Effector memory CD8-positive, alpha-beta T cell (primary cell): ENCODE data around the gene RAB22A.

Experiments used
- ATAC-seq: fragments of 150-1000 bp; cut with Tn5 transposase; replicated peaks from 2 replicates; pipeline ENCODE4 v1.10.0; 2021; ENCODE audit warnings: mild to moderate bottlenecking, moderate library complexity
- DNase-seq, 3 experiments: peaks; one replicate each; pipeline ENCODE4 v3.0.0; 2021
- H3K27ac Mint-ChIP-seq, 2 donors: one replicate each; pipeline ENCODE4 v1.8.0; 2022; ENCODE audit warnings: mild to moderate bottlenecking in 2 of 2, mixed read lengths in 2 of 2, moderate library complexity in 2 of 2
- H3K27me3 Mint-ChIP-seq, 2 donors: one replicate each; pipeline ENCODE4 v1.8.0; 2022; ENCODE audit warnings: mixed read lengths in 2 of 2
- H3K36me3 Mint-ChIP-seq: one replicate; pipeline ENCODE4 v1.8.0; 2022; ENCODE audit warnings: mild to moderate bottlenecking, moderate library complexity, mixed read lengths; ENCODE audit not compliant: insufficient read depth
- H3K4me1 Mint-ChIP-seq, 2 donors: one replicate each; pipeline ENCODE4 v1.8.0; 2022; ENCODE audit warnings: low read depth in 2 of 2, mixed read lengths in 2 of 2
- H3K4me3 Mint-ChIP-seq, 2 donors: one replicate each; pipeline ENCODE4 v1.8.0; 2022; ENCODE audit warnings: mild to moderate bottlenecking in 2 of 2, mixed read lengths in 2 of 2, moderate library complexity in 2 of 2
- H3K9me3 Mint-ChIP-seq, 2 donors: one replicate each; pipeline ENCODE4 v1.8.0; 2022; ENCODE audit warnings: mixed read lengths in 2 of 2

RAB22A gene

GRCh38 chr20:58389968-58390658, 80.6 kb downstream of the RAB22A start:
- Mint-ChIP-seq H3K36me3 (peaks cover 7% of the 10 kb centered on the region), H3K9me3 (no peaks in the 10 kb centered on the region), H3K27me3 (peaks cover 0 to 2% of the 10 kb centered on the region in 2 donors), H3K4me1 (peaks cover 34 to 46% of the 10 kb centered on the region in 2 donors), H3K4me3 (peak overlapping the region; percentile 84 to 90), H3K27ac (peak overlapping the region; percentile 94 to 96)
- ATAC-seq (no peak), DNase-seq (no peak)

GRCh38 chr20:58390659-58391035, 81.1 kb downstream of the RAB22A start:
- H3K36me3 Mint-ChIP-seq: peaks cover 7% of the 10 kb centered on the region
- peak overlapping the region; percentile 94 to 96 for H3K27ac Mint-ChIP-seq
- peaks cover 34 to 46% of the 10 kb centered on the region in 2 donors for H3K4me1 Mint-ChIP-seq
- H3K4me3 Mint-ChIP-seq: peak overlapping the region; percentile 84 to 90
- no peaks in the 10 kb centered on the region for H3K9me3 Mint-ChIP-seq
- no peak for DNase-seq
- no peaks in the 10 kb centered on the region for H3K27me3 Mint-ChIP-seq
- no peak for ATAC-seq

- Mint-ChIP-seq H3K4me1 (peaks cover 39 to 58% of the 10 kb centered on the region in 2 donors), H3K9me3 (no peaks in the 10 kb centered on the region), H3K4me3 (no peak overlapping the region), H3K27ac (peak overlapping the region; percentile 16 to 96), H3K36me3 (peaks cover 7% of the 10 kb centered on the region), H3K27me3 (no peaks in the 10 kb centered on the region)
- DNase-seq: no peak
- no peak for ATAC-seq
These were observed 82.8 kb downstream of the RAB22A start for GRCh38 chr20:58392286-58392685.

GRCh38 chr20:58393299-58393698, 83.8 kb downstream of the RAB22A start:
- DNase-seq: no peak
- Mint-ChIP-seq H3K27ac (peak overlapping the region in 1 of 2 donors; percentile 21), H3K4me1 (peaks cover 41 to 68% of the 10 kb centered on the region in 2 donors), H3K9me3 (no peaks in the 10 kb centered on the region), H3K4me3 (no peak overlapping the region), H3K36me3 (peaks cover 7% of the 10 kb centered on the region), H3K27me3 (no peaks in the 10 kb centered on the region)
- no peak for ATAC-seq

- H3K27ac Mint-ChIP-seq: peak overlapping the region; percentile 23 to 65
- no peaks in the 10 kb centered on the region for H3K27me3 Mint-ChIP-seq
- ATAC-seq (no peak), DNase-seq (no peak)
- H3K4me1 Mint-ChIP-seq: peaks cover 48 to 72% of the 10 kb centered on the region in 2 donors
- H3K9me3 Mint-ChIP-seq: no peaks in the 10 kb centered on the region
- peaks cover 6% of the 10 kb centered on the region for H3K36me3 Mint-ChIP-seq
- no peak overlapping the region for H3K4me3 Mint-ChIP-seq
These were observed 85.3 kb downstream of the RAB22A start for GRCh38 chr20:58394801-58395200.

- DNase-seq: no peak
- H3K36me3 Mint-ChIP-seq: no peaks in the 10 kb centered on the region
- peak overlapping the region in 1 of 2 donors; percentile 23 for H3K27ac Mint-ChIP-seq
- ATAC-seq: no peak
- peaks cover 44 to 69% of the 10 kb centered on the region in 2 donors for H3K4me1 Mint-ChIP-seq
- H3K27me3 Mint-ChIP-seq: no peaks in the 10 kb centered on the region
- no peaks in the 10 kb centered on the region for H3K9me3 Mint-ChIP-seq
- H3K4me3 Mint-ChIP-seq: no peak overlapping the region
These were observed 86.1 kb downstream of the RAB22A start for GRCh38 chr20:58395604-58396003.

GRCh38 chr20:58397429-58397828, 87.9 kb downstream of the RAB22A start:
- Mint-ChIP-seq H3K4me3 (no peak overlapping the region), H3K27me3 (no peaks in the 10 kb centered on the region), H3K27ac (no peak overlapping the region), H3K9me3 (no peaks in the 10 kb centered on the region), H3K36me3 (no peaks in the 10 kb centered on the region), H3K4me1 (peaks cover 31 to 55% of the 10 kb centered on the region in 2 donors)
- DNase-seq (no peak), ATAC-seq (no peak)

GRCh38 chr20:58398254-58398653, 88.7 kb downstream of the RAB22A start:
- no peaks in the 10 kb centered on the region for H3K27me3 Mint-ChIP-seq
- peaks cover 28 to 48% of the 10 kb centered on the region in 2 donors for H3K4me1 Mint-ChIP-seq
- H3K36me3 Mint-ChIP-seq: no peaks in the 10 kb centered on the region
- no peak for DNase-seq
- ATAC-seq: no peak
- H3K27ac Mint-ChIP-seq: peak overlapping the region; percentile 37 to 72
- peak overlapping the region in 1 of 2 donors; percentile 11 for H3K4me3 Mint-ChIP-seq
- H3K9me3 Mint-ChIP-seq: no peaks in the 10 kb centered on the region

- Mint-ChIP-seq H3K27me3 (no peaks in the 10 kb centered on the region), H3K27ac (peak overlapping the region in 1 of 2 donors; percentile 20), H3K9me3 (no peaks in the 10 kb centered on the region), H3K36me3 (no peaks in the 10 kb centered on the region), H3K4me3 (peak overlapping the region in 1 of 2 donors; percentile 4), H3K4me1 (peaks cover 22 to 35% of the 10 kb centered on the region in 2 donors)
- ATAC-seq: no peak
- DNase-seq: no peak
These were observed 90.4 kb downstream of the RAB22A start for GRCh38 chr20:58399926-58400325.

- H3K4me1 Mint-ChIP-seq: peaks cover 20 to 32% of the 10 kb centered on the region in 2 donors
- H3K27ac Mint-ChIP-seq: no peak overlapping the region
- H3K36me3 Mint-ChIP-seq: no peaks in the 10 kb centered on the region
- ATAC-seq (no peak), DNase-seq (no peak)
- H3K9me3 Mint-ChIP-seq: no peaks in the 10 kb centered on the region
- H3K4me3 Mint-ChIP-seq: no peak overlapping the region
- H3K27me3 Mint-ChIP-seq: no peaks in the 10 kb centered on the region
These were observed 91.6 kb downstream of the RAB22A start for GRCh38 chr20:58401162-58401561.

- DNase-seq: no peak
- no peaks in the 10 kb centered on the region for H3K27me3 Mint-ChIP-seq
- H3K4me1 Mint-ChIP-seq: peaks cover 16 to 30% of the 10 kb centered on the region in 2 donors
- no peaks in the 10 kb centered on the region for H3K36me3 Mint-ChIP-seq
- H3K9me3 Mint-ChIP-seq: no peaks in the 10 kb centered on the region
- ATAC-seq: no peak
- no peak overlapping the region for H3K27ac Mint-ChIP-seq
- no peak overlapping the region for H3K4me3 Mint-ChIP-seq
These were observed 92.8 kb downstream of the RAB22A start for GRCh38 chr20:58402305-58402704.

GRCh38 chr20:58402827-58403226, 93.3 kb downstream of the RAB22A start:
- Mint-ChIP-seq H3K9me3 (no peaks in the 10 kb centered on the region), H3K27ac (no peak overlapping the region), H3K4me3 (no peak overlapping the region), H3K4me1 (peaks cover 16 to 30% of the 10 kb centered on the region in 2 donors), H3K36me3 (no peaks in the 10 kb centered on the region), H3K27me3 (no peaks in the 10 kb centered on the region)
- DNase-seq (no peak), ATAC-seq (no peak)

- Mint-ChIP-seq H3K4me1 (peaks cover 19 to 30% of the 10 kb centered on the region in 2 donors), H3K27me3 (no peaks in the 10 kb centered on the region), H3K27ac (no peak overlapping the region), H3K9me3 (no peaks in the 10 kb centered on the region), H3K36me3 (no peaks in the 10 kb centered on the region), H3K4me3 (no peak overlapping the region)
- DNase-seq: no peak
- no peak for ATAC-seq
These were observed 93.8 kb downstream of the RAB22A start for GRCh38 chr20:58403272-58403671.

- DNase-seq (no peak), ATAC-seq (no peak)
- Mint-ChIP-seq H3K4me3 (no peak overlapping the region), H3K36me3 (no peaks in the 10 kb centered on the region), H3K27ac (no peak overlapping the region), H3K9me3 (no peaks in the 10 kb centered on the region), H3K27me3 (no peaks in the 10 kb centered on the region), H3K4me1 (peaks cover 13 to 38% of the 10 kb centered on the region in 2 donors)
These were observed 96.2 kb downstream of the RAB22A start for GRCh38 chr20:58405504-58406291.
